GM18508 (cell line): ENCODE results near the gene DOK6.
"Not testable (repeated sequence)": the region's sequence is repeated elsewhere in the genome, so short reads cannot be mapped to it uniquely, and the experiment has no call there.

ENCODE experiments used
- ATAC-seq: cut with Tn5 transposase; IDR thresholded peaks from one replicate; pipeline ENCODE4 v1.9.1; 2021; ENCODE audit warnings: moderate number of reproducible peaks; ENCODE audit not compliant: insufficient read depth, unreplicated experiment

Gene DOK6

GRCh38 chr18:69400253-69400975 is at the start of gene DOK6:
TSS of gene DOK6 (plus strand) at chr18:69400888.
- no peak for ATAC-seq

GRCh38 chr18:69353023-69353422 is 47.7 kb upstream of the DOK6 start:
- ATAC-seq, result no peak

GRCh38 chr18:69357590-69357989 is 43.1 kb upstream of the DOK6 start:
- no peak for ATAC-seq

GRCh38 chr18:69358212-69358895 is 42.3 kb upstream of the DOK6 start:
- no peak for ATAC-seq

GRCh38 chr18:69359768-69360167 is 40.9 kb upstream of the DOK6 start:
- not testable (repeated sequence) for ATAC-seq

- ATAC-seq, result no peak
These were observed 35.8 kb upstream of the DOK6 start for GRCh38 chr18:69364930-69365329.

- ATAC-seq, result no peak
These were observed 35.0 kb upstream of the DOK6 start for GRCh38 chr18:69365658-69366057.

GRCh38 chr18:69367104-69367503 is 33.6 kb upstream of the DOK6 start:
- ATAC-seq, result no peak

- no peak for ATAC-seq
These were observed 29.0 kb upstream of the DOK6 start for GRCh38 chr18:69371729-69372128.

- no peak for ATAC-seq
These were observed 20.4 kb upstream of the DOK6 start for GRCh38 chr18:69380324-69380723.

- ATAC-seq, result no peak
These were observed 17.5 kb upstream of the DOK6 start for GRCh38 chr18:69383186-69383585.

GRCh38 chr18:69387186-69387585 is 13.5 kb upstream of the DOK6 start:
- ATAC-seq, result no peak

- ATAC-seq, result no peak
These were observed 12.5 kb upstream of the DOK6 start for GRCh38 chr18:69388222-69388621.

GRCh38 chr18:69397096-69397495 is 3.6 kb upstream of the DOK6 start:
- no peak for ATAC-seq

GRCh38 chr18:69399253-69399652 is 1.4 kb upstream of the DOK6 start:
- no peak for ATAC-seq

- no peak for ATAC-seq
These were observed 213 bp downstream of the DOK6 start for GRCh38 chr18:69400976-69401225.

GRCh38 chr18:69401226-69401971 is 711 bp downstream of the DOK6 start:
- no peak for ATAC-seq

- no peak for ATAC-seq
These were observed 1.4 kb downstream of the DOK6 start for GRCh38 chr18:69401972-69402532.

- ATAC-seq, result no peak
These were observed 1.9 kb downstream of the DOK6 start for GRCh38 chr18:69402533-69402989.

- no peak for ATAC-seq
These were observed 7.8 kb downstream of the DOK6 start for GRCh38 chr18:69408522-69408921.

- ATAC-seq, result no peak
These were observed 10.5 kb downstream of the DOK6 start for GRCh38 chr18:69411199-69411598.
